ENCODE results near the gene SH3RF2.
"Not testable (repeated sequence)": the region's sequence is repeated elsewhere in the genome, so short reads cannot be mapped to it uniquely, and the experiment has no call there.

The SH3RF2 gene, protein sequence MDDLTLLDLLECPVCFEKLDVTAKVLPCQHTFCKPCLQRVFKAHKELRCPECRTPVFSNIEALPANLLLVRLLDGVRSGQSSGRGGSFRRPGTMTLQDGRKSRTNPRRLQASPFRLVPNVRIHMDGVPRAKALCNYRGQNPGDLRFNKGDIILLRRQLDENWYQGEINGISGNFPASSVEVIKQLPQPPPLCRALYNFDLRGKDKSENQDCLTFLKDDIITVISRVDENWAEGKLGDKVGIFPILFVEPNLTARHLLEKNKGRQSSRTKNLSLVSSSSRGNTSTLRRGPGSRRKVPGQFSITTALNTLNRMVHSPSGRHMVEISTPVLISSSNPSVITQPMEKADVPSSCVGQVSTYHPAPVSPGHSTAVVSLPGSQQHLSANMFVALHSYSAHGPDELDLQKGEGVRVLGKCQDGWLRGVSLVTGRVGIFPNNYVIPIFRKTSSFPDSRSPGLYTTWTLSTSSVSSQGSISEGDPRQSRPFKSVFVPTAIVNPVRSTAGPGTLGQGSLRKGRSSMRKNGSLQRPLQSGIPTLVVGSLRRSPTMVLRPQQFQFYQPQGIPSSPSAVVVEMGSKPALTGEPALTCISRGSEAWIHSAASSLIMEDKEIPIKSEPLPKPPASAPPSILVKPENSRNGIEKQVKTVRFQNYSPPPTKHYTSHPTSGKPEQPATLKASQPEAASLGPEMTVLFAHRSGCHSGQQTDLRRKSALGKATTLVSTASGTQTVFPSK

DNA sequence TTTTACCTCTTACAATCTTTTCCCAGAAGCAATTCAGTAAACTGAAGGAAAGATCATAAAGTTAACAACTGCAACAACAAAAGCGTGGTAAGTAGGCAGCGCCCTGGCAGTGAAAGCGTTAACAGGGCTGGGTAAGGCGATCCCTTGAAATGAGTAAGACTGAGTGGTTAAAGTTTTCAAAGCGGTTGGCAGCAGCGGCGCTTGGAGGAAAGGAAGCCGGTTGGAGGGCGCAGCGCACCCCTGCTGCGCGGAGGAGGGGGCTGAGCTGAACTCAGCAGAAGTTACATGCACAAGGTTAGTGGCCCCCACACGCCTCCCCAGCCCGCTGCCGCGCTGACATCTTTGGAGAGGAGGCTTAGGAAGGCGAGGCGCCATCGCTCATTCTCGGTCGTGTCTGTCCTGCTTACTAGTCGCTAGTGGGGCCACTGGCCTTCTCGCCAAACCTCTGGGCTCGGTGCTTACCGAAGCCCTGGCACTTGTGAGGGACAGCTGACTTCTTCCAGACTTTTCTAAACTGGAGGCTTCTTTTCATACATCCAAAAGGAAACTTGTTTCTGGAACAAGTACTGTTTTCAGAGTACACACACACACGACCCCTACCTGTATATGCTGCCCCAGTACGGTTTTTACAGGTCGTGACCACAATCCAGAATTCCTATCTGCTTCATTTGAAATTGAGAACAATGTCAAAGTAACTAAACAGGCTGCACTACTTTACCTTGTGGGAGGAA is at the start of gene SH3RF2:
SH3RF2 (plus strand) TSS at position 178 of the 731 bp plus-strand sequence. CDS start 1,351 bp downstream, outside the sequence.
- peak within 1 kb of the TSS; percentile 54 for H3K27ac ChIP-seq
- TF ChIP-seq, protein P1, sequence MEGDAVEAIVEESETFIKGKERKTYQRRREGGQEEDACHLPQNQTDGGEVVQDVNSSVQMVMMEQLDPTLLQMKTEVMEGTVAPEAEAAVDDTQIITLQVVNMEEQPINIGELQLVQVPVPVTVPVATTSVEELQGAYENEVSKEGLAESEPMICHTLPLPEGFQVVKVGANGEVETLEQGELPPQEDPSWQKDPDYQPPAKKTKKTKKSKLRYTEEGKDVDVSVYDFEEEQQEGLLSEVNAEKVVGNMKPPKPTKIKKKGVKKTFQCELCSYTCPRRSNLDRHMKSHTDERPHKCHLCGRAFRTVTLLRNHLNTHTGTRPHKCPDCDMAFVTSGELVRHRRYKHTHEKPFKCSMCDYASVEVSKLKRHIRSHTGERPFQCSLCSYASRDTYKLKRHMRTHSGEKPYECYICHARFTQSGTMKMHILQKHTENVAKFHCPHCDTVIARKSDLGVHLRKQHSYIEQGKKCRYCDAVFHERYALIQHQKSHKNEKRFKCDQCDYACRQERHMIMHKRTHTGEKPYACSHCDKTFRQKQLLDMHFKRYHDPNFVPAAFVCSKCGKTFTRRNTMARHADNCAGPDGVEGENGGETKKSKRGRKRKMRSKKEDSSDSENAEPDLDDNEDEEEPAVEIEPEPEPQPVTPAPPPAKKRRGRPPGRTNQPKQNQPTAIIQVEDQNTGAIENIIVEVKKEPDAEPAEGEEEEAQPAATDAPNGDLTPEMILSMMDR (conservative IDR thresholded peaks at IDR 0.05), result no peak

DNA sequence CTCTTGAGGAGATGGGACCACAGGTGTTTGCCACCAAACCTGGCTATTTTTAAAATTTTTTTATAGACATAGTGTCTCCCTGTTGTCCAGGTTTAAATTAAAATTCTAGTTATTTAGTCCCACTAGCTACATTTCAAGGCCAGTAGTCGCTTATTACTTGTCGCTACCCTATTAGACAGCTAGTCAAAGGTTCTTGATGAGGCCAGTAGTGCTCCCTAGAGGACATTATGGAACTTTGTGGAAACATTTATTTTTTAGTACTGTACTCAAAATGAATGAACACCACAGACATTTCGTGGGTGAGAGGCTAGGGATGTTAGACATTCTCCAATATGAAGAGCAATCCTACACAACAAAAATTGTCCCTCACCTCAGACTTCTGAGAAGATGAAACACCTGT is 49.2 kb upstream of the SH3RF2 start:
- H3K27ac ChIP-seq, result no peak overlapping the region
- TF ChIP-seq, protein P1 (conservative IDR thresholded peaks at IDR 0.05), result no peak

DNA sequence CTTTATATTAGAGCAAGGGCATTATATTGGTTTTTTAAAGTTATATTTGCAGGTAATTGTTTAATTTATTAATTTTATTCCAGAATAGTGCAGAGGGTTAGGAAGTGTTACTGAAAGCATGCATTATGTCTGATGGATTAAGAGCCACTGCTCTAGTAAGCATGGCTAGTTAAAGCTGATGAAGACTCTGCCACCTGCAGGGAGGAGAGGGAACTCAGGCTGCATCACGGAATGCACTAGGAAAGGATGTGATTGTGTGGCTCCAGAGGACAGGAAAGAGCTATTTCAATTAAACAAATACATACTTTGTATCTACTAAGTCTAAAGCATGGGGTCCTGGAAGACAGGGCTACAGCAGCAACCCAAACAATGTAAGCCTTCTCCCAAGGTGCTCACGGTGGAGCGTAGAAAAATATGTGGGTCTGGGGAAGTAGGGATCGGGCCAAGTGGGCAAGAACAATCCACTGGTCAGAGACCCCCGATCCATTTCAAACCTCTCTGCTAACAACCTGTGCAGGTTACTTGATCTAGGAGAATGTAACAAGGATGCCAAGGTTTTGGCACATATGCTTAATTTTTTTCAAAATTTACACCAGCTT is 48.3 kb upstream of the SH3RF2 start:
- TF ChIP-seq, protein P1 (conservative IDR thresholded peaks at IDR 0.05), result peak; percentile 83
- H3K27ac ChIP-seq, result no peak overlapping the region

DNA sequence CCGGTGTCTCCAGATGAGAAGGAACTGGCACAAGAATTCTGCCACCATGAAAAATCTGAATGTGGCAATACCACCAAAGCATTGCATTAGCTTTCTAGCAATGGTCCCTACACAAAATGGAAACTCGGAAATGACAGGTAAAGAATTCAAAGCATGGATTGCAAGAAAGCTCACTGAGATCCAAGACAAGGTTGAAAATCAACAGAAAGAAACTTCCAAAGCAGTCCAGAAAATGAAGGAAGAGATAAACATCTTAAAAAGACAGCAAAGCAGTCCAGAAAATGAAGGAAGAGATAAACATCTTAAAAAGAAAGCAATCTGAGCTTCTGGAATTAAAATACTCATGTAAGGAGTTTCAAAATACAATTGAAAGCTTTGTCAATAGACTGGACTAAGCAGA is 46.8 kb upstream of the SH3RF2 start:
- TF ChIP-seq, protein P1 (conservative IDR thresholded peaks at IDR 0.05), result no peak

DNA sequence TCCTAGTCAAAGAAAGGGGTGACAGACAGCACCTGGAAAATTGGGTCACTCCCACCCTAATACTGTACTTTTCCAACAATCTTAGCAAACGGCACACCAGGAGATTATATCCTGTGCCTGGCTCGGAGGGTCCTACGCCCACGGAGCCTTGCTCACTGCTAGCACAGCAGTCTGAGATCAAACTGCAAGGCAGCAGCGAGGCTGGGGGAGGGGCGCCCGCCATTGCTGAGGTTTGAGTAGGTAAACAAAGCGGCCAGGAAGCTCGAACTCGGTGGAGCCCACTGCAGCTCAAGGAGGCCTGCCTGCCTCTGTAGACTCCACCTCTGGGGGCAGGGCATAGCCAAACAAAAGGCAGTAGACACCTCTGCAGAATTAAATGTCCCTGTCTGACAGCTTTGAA is 45.0 kb upstream of the SH3RF2 start:
- not testable (repeated sequence) for H3K27ac ChIP-seq

More for the DNA sequence above, 46.8 kb upstream of the SH3RF2 start:
- H3K27ac ChIP-seq, result no peak overlapping the region

DNA sequence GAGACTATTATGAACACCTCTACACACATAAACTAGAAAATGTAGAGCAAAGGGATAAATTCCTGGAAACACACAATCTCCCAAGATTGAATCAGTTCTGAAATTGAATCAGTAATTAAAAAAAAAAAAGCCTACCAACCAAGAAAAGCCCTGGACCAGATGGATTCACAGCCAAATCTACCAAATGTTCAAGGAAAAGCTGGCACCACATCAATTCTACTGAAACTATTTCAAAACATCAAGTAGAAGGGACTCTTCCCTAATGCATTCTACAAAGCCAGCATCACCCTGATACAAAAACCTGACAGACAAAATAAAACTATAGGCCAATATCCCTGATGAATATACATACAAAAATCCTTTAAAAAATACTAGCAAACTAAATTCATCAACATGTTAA is 38.2 kb upstream of the SH3RF2 start:
- TF ChIP-seq, protein P1 (conservative IDR thresholded peaks at IDR 0.05), result no peak

DNA sequence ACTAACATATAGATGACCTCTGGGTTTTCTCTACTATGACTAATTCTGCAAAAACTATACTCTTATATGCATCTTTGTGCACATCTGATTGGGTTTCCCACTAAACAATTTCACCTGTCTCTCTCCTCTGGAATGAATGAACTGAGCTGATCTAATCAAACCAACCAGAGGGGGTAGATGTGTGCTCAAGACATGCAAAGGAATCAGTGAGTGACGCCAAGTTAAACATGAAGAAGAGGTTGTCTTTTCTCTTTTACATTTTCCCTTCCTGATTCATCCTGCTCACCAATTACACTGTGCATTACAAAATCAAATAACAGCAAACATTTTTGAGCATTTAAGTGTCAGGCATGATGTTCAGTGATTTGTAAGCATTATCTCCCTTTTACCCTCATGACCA is 34.0 kb upstream of the SH3RF2 start:
- TF ChIP-seq, protein P1 (conservative IDR thresholded peaks at IDR 0.05), result no peak

More for the DNA sequence above, 38.2 kb upstream of the SH3RF2 start:
- H3K27ac ChIP-seq, result no peak overlapping the region

More for the DNA sequence above, 34.0 kb upstream of the SH3RF2 start:
- no peak overlapping the region for H3K27ac ChIP-seq

All from VCaP (cell line).